Activated gamma-delta T cell treated with Interleukin-2 at 50 U/mL for 16 hours (primary cell): Measurements from ENCODE around the gene SGK2.

Experiments used
- DNase-seq: peaks from one replicate; pipeline ENCODE4 v3.0.0-alpha.2; 2020

Gene SGK2

DNA sequence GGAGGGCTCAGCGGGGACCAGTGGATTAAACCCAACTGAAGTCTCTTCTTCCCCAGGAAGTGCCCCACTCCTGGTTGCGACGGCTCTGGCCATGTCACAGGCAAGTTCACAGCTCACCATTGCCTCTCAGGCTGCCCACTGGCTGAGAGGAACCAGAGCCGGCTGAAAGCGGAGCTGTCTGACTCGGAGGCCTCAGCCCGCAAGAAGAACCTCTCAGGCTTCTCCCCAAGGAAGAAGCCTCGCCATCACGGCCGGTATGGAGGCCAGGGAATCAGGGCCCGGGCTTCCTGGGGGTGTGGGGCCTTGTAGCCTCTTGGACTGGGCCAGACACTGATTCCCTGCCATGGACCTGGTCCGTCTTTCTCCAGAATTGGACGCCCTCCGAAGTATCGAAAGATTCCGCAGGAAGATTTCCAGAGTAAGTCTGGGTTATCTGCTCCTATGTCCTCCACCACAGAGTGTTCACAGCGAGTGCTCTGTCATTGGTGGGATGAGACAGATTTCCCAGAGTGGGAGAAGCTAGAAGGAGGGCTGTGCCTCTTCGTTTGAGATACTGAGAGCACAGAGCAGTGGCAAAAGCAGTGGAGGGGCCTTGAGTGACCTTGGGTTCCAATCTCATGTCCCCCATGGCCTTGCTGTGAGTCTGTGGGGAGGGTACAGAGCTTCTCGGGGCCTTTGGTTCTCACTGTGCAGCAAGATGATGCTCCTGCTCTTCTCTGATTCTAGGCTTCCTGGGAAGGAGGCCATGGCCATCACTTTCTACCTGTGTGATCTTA is 22.6 kb upstream of the SGK2 start:
- DNase-seq: no peak

DNA sequence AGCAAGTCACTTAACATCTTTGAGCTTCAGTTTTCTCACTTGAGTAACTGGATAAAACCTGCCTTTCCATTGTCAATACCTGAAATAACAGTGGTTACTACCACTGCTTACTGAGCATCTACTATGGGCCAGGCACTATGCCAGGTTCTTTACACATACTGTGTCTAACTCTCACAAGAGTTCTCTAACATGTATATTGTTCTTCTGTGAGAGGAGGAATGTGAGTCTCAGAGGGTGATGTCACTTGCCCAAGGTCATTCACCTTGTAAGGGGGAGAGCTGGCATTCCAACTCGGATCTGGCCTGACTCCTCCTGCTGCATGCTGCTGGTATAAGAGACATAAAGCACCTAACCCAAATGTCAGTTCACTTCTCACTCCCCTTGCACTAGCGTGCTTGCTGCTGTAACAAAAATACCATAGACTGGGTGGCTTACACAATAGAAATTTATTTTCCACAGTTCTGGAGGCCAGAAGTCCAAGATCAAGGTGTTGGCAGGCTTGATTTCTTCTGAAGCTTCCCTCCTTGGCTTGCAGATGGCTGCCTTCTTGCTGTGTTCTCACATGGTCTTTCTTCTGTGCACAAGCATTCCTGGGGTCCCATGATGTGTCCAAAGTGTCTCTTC is 21.9 kb upstream of the SGK2 start:
- DNase-seq: no peak

DNA sequence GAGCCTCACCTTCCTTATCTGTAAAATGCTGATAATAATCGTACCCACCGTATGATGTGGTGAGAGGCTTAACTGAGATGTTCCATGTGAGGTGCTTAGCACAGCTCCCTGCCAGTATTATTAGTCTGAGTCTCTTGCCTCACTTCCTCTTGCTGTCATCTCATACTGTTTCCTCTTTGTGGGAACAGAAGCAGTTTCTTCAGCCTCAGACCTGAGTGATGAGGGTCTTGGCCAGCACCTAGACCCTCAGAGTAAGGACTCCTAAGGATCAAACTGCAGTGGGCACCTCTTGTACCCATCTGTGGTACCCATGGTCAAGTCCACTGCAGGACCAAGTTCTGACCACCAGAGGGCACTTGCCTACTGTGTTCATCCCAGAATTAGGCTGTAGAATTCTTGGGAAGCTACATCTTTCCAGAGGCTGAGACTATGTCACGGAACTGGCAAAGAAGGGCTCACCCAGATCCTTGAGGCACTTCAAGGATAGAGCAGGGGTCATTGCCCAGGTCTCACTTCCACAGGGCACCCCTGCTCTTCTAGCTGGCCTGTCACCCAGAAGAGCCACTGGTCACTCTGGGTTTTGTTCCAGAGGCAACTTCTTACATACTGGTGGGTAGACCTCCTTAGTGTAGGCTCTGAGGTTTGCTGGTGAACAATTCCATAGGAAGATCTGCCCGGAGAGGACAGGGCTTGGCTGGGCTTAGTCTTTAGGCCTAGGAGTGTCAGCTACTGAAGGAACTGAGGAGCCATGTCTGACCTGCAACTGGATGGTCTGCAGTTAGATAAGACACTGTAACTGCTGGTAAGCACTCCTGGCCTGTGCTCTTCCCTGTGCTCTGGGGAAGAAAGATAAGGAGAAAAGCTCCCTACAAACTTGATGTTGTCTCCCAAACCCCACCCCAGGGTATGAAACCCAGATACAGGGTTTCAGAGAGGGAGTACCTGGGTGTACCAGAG is 20.6 kb upstream of the SGK2 start:
- DNase-seq: peak; percentile 38

DNA sequence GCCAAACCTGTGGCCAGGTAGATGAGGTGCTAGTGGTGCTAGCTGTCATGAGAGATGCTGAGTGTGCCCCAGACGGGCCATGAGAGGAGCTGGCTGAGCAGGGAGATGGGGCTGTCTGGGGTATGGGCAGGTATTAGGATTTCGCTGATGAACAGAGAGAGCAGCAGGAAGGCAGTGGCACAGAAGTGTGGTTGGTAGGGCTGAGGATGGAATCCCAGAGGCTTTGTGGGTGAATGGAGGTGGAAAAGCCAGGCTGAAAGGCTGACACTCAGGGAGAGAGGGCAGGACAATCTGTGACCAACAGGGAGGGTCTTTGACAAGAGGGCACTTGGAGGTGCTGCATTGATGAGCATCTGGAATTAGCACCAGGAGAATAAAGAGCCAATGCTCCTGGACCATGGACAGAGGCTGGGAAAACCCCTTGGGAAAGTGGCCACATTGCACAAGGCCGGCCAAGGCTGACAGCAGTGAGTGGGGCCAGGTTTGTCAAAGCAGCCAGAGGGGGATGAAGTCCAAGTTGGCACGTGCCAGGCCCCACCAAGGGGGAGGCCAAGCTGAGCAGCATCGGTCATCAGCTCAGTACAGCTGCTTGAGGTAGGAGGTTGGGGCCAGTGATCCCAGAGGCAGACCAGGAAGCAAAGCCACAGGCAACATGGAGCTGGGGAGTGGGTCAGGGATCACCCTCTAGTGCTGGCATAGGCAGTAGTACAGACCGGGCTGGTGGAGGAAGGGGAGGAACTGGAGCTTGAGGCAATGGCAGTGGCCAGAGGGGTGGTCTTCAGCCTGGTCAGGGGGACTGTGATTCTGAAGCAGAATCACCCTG is 19.7 kb upstream of the SGK2 start:
- no peak for DNase-seq

DNA sequence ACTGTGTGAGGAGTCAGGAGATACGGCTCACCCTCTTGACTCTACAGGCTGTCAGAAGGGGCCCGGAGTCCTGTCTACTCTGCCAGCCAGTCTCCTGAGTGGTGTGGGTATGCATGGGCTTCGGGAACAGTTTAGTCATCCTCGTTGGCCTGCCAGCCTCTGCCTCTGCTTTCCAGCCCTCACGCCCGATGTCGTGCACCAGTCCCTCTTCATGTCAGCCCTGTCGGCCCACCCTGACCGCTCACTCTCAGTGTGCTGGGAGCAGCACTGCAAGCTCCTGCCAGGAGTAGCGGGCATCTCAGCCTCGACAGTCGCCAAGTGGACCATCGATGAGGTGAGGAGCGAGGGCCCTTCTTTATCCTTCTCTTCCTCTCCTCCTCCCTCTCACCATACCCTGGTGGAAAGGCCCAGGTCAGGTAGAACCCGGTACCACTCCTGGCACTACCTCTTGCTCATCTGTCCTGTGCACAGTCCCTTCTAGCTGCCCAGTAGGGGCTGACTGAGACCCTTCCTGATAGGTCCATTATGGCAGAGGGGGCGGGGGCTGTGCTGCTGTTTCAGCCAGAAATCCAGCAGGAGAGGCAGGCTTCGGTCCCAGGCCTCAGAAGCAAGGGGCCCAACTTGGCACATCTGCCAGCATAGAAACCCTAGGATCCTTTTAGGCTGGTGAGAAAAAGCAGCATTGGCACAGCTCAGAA is 18.7 kb upstream of the SGK2 start:
- DNase-seq: no peak

DNA sequence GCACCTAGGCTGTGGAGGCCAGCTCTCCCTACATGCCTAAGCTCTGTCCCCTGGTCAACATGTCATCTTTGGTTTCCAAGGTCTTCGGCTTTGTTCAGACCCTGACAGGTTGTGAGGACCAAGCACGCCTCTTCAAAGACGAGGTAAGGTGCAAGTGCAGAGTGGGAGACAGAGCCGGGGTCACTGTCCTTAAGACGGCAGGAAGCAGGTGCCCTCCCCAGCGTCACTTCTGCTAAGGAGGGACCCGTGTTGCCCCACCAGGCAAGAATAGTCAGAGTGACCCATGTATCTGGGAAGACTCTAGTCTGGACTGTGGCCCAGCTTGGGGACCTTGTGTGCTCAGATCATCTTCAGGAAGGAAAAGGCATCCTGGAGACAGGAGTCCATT is 18.2 kb upstream of the SGK2 start:
- DNase-seq: no peak

DNA sequence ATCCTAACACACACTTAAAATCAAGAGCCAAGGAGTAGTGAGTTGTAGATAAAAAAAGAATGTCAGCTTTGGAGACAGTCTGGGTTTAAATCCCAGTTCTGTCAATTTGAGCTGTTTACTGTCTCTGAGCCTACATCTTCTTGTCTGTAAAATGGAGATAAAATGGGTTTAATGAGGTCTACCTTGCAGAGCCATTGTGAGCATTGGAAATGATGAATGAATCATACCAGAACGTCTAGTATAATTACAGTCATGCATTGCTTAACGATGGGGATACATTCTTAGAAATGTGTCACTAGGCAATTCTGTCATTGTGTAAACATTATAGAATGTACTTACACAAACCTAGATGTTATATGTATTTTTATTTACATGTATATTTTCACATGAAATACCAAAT is 17.6 kb upstream of the SGK2 start:
- no peak for DNase-seq

DNA sequence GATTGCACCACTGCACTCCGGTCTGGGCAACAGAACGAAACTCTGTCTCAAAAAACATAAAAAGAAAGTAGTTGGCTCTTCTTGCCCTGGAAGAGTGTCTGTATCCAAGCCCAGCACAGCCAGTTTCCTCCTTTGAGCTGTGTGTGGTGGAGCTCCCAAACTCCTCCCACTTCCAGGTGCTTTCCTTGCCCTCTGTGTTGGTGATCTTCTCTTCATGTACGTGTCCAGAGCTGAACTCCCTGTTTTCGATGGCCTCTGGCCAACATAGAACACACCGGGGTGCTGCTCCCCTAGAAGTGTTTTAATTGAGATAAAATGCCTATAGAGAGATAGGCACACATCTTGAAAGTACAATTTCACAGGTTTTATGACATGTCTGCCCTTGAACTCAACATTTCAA is 16.7 kb upstream of the SGK2 start:
- no peak for DNase-seq

DNA sequence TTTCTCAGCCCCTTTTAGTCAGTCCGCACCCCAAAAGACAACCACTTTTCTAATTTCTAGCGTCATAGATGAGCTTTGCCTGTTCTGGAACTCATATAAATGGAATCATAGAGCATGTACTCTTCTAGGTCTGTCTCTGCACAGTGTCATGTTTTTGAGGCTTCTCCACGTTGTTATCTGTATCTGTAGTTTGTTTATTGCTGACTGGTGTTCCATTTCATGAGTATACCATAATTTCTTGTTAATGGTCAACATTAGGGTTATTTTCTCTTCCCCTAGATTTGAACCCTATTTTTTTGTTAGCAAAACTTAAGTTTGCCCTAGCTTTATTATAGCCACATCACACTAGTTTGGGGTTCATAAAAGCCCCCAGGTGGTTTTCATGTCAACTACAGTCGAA is 16.2 kb upstream of the SGK2 start:
- DNase-seq: no peak

DNA sequence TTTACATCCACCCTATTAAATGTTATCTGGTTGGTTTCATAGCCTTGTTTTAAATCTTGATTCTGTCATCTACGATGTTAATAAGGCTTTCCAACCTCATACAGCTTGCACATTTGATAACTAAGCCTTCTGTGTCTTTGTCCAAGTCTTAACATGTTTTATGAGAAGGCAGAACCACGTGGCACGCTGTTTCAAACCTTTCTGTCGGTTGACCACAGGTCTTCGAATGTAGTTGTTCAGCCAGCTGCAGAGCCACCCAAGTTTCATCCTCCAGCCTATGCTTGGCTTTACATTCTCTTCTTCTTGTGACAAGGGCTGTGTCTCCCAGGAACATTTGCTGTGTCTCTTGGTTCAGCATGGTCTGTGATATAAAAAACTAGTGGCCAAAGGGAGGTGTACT is 15.7 kb upstream of the SGK2 start:
- DNase-seq: no peak

DNA sequence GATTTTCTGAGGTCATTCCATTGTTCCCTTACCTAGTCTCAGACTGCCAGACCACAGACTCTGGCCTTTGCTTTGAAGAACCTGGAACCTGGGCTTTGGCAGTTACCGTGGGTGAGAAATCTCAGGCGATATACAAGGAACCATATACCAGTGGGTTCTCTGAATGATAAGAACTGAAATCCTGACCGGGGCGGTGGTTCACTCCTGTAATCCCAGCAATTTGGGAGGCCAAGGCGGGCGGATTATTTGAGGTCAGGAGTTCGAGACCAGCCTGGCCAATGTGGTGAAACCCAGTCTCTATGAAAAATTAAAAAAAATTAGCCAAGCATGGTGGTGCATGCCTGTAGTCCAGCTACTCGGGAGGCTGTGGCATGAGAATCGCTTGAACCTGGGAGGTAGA is 14.3 kb upstream of the SGK2 start:
- no peak for DNase-seq

DNA sequence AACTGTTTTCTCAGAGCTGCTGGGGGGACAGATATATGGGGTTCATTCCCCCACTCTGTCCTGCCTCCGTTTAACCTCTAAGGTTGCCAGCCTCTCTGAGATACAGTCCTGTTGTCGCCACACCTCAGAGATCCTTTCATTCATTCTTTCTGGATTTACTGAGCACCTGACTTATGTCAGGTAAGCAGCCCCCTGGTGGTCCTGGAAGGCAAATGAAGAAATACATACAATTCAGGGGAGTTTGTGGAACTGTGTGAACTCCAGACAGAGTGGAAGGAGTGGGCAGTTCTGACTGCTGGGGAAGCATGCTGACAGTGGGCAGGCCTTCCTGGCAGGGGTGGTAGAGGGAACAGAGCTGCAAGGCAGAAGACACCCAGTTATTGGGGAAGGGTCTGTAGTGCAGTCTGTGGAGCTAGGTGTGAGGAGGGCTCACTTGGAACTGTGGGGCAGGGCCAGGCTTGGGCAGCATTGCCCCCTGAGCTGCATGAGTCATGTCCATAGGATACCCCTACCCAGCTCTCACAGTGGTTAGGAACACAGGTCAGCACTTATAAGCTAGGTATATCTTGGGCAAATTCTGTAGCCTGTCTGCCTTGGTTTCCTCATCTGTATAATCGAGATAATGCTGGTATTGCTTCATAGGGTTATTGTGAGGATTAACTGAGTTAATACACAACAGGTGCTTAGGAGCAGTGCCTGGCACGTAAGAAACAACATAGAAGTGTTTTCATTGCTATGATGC is 12.8 kb upstream of the SGK2 start:
- DNase-seq: no peak

DNA sequence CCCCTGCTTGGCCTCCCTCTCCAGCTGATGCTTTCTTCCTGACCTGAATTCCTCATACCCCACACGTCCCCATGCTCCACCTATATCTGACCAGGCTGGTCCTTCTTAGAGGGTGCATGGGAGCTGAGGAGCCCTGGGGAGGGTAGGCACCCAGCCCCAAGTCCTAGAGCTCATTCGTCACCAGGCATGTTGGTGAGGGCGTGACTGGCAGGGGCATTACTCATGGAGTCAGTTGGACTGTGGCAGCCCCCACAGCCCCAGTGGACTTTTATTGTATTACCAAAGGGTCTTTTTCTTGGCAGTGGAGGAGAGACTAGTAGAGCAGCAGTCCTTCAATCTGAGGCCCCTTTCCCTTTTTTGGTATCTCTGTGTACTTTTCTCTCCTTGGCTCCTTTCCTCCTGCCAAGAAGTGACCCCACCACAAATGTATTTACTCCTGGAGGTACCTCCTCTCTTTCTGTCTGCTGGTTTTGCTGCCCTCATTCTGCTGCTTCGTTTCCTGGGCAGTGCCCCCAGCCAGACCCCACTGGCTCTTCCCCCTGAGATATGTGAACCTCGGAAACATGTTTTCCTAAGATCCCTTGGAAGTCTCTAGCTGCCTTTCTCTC is 10.4 kb upstream of the SGK2 start:
- no peak for DNase-seq

DNA sequence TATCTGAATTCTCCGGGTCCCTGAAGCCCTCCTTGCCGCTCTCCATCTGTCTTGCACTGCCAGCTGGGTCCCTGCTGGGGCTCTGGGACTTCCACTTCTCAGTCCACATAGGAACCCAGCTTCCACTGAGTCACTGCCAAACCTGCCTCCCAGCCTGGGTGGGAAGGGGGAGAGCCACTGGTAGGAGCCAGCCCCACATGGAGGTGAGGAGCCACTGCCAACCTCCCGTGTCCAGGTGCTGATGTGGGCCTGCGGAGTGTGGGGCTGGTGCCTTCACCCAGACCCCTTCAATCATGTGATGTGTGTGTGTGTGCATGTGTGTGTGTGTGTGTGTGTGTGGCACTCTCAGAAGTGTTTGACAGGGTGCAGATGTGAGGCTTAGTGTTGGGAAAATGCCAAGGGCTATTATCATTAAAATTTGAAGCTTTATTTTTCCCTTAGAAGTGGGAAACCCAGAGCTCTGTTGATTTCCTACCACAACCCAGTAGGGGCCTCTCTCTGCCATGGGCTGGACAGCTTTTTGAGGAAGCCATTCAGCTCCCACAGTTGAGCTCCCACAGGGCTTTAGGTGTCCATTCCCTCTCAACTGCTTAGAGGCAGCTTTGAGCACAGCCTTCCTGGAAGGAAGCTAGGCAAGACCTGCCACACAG is 9.3 kb upstream of the SGK2 start:
- no peak for DNase-seq

DNA sequence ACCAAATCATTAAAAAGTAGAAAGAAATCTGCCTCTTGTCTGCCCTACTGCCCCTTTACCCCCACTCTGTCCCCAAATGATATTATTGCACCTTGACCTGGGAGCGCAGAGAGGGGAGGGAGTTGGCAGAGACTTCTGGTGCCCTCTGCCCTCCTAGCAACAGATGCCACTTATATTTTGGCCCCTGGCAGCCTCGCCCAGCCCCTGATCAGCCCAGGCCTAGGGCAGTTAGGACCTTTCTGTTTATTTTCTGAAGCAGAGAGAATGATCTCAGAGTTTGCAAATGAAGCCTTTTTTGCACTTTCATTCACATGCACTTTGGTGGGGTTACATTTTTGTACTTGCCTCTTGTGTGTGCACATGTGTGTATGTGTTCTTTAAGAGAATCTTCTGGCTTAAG is 8.4 kb upstream of the SGK2 start:
- no peak for DNase-seq

DNA sequence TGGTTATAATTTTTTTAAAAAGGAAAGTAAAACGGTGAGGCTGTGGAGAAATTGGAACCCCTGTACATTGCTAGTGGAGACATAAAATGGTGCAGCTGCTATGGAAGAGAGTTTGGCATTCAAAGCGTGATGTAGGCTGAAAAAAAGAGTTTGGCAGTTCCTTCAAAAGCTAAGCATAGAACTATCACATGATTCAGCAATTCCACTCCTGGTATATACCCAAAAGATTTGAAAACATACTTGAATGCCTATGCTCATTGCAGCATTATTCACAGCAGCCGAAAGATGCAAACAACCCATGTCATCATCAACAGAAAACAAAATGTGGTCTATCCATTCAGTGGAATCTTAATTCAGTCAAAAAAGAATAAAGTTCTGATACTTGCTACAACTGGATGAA is 4.5 kb upstream of the SGK2 start:
- DNase-seq: no peak

DNA sequence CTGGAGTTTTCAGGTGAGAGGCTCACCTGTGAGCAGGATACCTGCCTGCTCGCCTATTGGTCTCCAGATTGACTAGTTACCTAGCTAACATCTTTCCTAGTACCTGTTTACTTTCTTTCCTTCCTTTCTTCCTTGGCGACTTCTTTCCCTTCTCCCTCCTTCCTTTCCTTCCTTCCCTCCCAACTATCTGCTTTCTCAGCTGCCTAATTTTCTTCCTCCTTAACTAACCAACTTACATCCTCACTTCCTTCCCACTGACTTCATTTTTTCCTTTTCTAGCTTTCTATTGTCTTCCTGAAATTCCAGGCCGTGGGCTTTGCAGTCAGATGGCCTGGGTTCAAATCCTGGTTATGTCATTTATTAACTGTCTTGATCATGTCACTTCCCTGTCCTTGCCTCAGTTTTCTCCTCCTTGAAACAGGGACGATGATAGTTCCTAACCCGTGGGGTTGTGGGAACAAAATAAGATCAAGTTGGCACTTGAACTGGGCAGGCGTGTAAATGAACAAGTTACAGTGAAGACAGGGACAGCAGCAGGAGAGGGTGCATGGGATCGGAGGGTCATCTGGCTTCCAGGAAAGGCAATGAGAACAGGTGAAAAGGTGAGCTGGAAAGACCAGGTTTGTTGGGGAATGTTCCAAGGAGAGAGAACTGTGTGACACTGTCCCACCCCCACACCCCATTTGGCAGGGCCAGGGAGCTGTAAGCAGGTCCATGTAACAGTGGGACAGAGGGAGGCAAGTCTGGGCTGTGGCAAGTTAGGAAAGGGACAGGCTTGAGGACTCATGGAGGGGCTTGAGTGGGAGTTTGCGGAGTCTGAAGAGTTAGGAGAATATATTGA is 540 bp downstream of the SGK2 start:
- DNase-seq: no peak

DNA sequence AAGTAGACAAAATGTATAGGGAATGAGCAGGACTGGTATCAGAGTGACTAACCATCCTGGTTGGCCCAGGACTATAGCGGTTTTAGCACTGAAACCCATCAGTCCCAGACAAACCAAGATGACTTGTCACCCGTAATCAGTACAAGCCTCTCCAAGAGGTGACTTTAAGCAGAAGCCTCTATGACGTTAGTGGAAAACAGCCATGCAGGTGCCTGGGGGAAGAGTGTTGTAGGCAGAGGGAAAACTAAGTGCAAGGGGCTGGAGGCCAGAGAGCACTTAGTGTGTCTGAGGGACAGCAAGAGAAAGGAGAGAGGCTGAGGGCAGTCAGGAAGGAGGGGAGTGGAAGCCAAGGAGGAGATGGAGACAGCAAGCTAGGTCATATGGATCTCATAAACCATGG is 2.1 kb downstream of the SGK2 start:
- DNase-seq: no peak

DNA sequence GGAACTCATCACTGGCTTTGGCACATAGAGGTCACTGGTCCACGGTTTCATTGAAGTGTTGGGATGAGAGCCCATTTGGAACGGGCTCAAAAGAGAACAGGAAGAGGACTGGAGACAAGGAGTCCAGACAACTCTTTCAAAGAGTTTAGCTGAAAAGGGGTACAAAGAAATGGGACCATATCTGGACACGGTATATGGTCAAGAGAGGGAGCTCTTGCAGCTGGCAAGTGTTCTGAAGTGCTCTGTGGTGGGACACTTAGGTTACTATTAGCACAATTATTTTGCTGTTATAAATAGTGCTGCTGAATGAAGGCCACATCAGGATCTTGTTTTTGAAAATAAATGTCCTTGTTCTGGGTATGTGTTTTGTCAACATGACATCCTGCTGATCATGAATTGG is 4.6 kb downstream of the SGK2 start:
- no peak for DNase-seq

DNA sequence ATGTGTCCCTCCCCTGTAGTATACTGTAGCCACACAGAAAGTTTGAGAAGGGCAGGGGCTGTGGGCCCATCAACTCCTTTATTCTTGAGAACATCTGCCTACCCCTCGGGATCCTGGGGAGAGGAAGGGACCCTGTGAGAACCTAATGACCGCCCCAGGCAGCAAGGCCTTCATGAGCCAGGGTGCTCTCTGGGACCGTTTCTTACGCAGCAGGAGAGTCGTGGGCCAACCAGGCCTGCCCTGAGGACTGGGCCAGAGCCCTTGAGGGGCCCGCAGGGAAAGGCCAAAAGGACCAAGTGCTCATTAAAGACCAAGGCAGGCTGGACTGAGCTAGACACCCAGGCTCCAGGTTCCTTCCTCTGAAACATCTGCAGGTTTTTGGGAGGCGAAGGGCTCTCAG is 5.2 kb downstream of the SGK2 start:
- no peak for DNase-seq
